CD4-positive, alpha-beta T cell treated with Interleukin-17A for 1 hour (primary cell): ENCODE data around the gene BNC2.

ENCODE experiments used
- DNase-seq: peaks from one replicate; pipeline ENCODE4 v3.0.0-alpha.2; 2020

Gene BNC2

DNA sequence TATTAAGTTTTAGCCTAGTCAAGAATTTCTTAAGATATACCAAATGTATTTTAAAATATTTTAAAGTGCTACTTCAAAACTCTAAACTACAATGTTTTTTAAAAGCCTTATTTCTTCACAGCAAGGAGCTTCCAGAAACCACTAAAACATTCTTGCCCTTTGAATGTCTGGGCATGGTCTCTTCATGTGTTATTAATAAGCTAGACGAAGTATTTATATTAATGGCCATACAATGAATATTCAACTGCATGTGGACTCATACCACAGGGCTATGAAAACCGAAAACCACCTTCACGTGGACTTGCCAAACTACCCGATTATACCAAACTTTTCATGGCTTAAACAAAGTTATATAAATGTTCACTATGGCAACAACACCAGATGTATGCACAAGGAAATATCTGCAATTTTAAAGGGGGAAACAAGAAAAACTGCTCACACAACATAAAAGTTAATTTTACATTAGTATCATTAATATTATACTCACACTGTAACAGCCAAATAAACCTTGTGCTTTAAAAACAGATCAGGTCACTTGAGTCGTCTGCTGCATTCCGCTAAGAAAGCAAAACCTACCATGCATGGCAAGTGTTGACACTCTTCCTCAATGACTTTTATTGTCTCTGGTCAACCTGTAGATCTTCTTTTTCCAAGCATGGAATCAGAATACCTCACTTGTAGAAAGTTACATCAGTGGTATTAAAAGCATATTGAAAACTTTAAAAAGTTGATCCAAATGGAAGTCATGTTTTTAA lies 246.3 kb downstream of the BNC2 start:
- no peak for DNase-seq

GRCh38 chr9:16622541-16622940 lies 247.9 kb downstream of the BNC2 start:
- no peak for DNase-seq

- no peak for DNase-seq
Measured at GRCh38 chr9:16619914-16620520, 250.5 kb downstream of the BNC2 start.

DNA sequence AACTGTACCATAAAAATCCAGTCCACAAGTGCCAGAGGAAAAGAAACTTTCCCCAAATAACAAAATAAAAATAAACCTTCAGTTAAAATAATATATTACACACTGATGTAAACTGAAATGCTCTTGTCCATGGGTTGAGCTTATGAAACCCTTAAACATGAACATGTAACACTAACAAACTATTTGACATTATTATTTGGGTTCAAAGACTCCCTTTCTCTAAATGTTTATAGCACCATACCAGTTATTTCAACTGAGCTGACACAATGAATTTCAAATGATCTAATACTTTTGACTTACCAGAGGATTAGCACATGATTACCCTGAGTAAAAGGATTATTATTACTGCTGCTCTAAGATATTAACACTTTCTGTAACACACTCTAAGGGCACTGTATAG lies 251.1 kb downstream of the BNC2 start:
- DNase-seq: no peak

DNA sequence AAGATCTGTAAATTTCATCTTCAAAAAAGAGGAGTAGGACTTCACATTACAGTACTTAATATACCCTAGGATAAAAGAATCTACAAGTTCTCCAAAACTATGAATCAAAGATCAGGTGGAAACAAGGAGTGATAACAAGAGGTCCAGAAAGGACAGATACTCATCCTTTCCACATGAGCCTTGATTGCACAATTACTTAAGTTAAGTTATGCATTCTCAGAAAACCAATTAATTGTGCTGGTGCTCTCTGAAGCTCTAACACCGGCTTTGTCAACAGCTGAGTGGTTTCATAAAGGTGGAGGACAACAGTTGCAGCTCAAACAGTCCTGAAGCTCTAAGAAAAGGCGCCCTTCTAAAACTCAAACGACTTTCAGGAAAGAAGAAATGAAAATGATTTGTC lies 251.9 kb downstream of the BNC2 start:
- no peak for DNase-seq

GRCh38 chr9:16616686-16617085 lies 253.8 kb downstream of the BNC2 start:
- no peak for DNase-seq

- no peak for DNase-seq
Measured at GRCh38 chr9:16615451-16615850, 255.0 kb downstream of the BNC2 start.

GRCh38 chr9:16613605-16614004 lies 256.9 kb downstream of the BNC2 start:
- no peak for DNase-seq

- no peak for DNase-seq
Measured at GRCh38 chr9:16613051-16613450, 257.4 kb downstream of the BNC2 start.

GRCh38 chr9:16612627-16613026 lies 257.8 kb downstream of the BNC2 start:
- no peak for DNase-seq

- DNase-seq: no peak
Measured at GRCh38 chr9:16611983-16612382, 258.5 kb downstream of the BNC2 start.

GRCh38 chr9:16611001-16611400 lies 259.5 kb downstream of the BNC2 start:
- DNase-seq: no peak

DNA sequence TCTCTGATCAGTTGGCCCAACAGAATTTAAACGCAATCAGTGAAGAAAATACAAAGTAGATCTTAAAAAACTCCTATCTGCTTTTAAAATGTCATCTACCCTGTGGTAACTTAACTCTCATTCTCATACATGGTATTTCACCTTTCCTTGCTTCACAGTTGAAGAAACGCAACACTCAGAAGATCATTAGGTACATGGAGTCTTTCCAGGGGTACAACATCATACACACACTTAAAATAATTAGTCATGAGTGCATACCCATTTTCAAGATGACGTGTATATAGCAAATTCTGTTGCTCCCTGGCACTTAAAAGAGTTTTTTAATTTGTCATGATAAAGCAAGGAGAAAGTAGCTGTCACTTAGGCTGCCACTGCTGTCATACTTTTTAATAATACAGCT lies 259.9 kb downstream of the BNC2 start:
- no peak for DNase-seq

DNA sequence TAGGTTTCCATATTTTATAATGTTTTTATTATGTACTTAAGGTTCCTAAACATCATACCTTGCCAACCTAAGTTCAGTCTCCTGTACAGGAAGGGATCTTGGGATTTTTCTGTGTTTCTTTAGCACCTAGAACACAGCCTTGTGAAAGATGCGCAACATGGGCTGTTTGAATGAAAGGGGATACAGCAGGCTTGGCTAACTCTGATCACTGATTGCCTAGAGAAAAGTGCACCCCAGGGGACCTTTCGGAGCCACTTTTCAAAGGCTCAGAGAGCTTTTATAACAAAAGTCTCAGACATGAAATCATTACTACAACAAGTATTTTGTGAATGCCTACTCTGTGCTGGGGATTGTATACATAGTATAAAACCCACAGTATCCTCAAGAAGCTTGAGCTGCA lies 261.6 kb downstream of the BNC2 start:
- no peak for DNase-seq

DNA sequence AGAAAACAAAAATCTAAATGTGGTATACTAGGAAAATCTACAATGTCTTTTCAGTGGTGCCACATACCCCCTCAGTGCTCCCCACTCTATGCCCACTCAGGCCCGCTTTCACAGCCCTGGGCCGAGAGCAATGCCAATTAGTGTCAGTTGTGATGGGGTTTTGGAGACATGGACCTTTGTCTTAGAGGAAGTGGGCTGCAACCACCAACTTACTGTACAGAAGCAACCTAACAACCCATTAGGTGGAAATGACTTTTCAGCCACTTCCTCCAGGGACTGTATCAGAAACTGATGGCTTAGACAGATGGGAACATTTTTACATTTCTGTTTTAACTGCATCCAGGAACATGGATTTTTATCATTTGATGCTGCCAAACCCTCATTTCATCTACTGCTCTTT lies 268.0 kb downstream of the BNC2 start:
- no peak for DNase-seq

DNA sequence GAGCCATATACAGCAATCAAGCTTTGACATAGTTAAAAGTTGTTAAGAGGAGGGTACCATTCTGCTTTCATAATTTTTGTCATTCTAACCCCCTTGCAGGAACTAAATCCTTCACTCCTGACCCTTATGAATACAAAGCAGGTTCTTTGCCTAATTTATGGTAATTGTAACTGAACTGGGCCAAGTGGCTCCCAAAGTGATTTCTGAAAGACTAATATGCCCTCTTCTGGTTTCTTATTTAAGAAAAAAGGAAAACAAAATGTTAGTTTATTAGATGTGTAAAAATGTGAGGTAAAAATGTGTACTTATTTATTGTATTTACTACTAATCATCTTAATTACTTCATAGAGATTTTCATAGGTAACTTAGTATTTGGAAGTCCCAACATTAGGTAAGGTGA lies 268.5 kb downstream of the BNC2 start:
- DNase-seq: no peak

GRCh38 chr9:16598316-16598715 lies 272.2 kb downstream of the BNC2 start:
- no peak for DNase-seq

- DNase-seq: no peak
Measured at GRCh38 chr9:16597136-16597535, 273.3 kb downstream of the BNC2 start.

DNA sequence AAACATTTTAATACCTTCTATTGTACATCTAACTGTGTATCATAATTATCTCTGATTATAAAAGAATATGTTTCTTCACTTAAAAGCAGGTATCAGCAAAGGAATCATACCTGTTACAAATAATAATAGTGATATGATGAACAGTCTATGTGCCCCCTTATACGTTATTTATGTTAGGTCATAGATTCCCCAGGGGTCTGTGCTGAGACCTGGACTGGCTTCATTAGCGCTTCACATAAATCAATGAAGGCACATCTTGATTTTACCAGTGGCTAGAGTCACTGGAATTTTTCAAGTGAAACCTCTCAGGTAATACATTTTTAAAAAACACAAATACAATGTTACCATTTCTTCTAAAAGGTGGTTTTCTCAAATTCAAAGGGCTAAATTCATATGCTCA lies 275.2 kb downstream of the BNC2 start:
- no peak for DNase-seq

DNA sequence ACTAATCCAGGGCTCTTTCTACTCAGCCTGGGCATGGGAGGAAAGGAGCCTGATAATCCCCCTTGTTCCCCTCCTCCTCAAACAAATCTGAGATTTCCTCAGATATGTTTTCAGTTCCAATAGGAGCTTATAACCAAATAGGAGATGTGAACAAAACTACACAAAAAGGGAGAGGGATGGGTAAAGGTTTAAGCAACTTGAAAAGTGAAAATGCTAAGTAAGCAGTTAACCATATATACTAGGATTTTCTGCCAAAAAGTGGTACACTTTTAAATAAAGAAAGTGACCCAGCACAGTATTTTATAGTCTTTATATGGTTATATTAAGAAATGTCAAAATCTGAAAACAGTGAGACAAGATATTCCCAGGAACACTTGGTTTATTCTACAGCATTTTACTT lies 275.7 kb downstream of the BNC2 start:
- no peak for DNase-seq

GRCh38 chr9:16593746-16594145 lies 276.7 kb downstream of the BNC2 start:
- no peak for DNase-seq

DNA sequence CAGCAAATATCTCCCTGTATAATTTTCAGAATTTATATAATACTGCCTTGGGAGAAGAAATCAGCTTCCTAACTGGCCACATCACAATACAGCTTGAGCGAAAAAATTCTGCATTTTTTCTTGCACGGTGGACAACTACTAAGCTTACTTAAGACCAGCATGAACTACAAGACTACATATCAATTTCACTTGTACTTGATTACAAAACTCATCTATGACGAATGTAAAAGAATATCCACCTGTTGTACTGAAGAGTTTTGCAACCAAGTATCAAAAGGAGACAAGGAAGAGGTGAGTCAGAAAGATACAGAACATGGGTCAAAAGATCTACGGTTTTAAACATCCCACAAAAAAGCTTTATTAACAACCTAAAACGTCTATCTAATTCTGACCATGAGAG lies 279.4 kb downstream of the BNC2 start:
- no peak for DNase-seq

GRCh38 chr9:16585591-16585990 lies 284.9 kb downstream of the BNC2 start:
- no peak for DNase-seq

GRCh38 chr9:16579872-16580432 lies 290.5 kb downstream of the BNC2 start:
- no peak for DNase-seq

GRCh38 chr9:16575986-16576245 lies 294.6 kb downstream of the BNC2 start:
- DNase-seq: no peak
